K562 (cell line): Measurements from ENCODE around the gene CCDC85C. TPM values are rescaled to one million over a fixed set of nuclear protein-coding genes. Genes with fewer than 3 reads are reported as not detected.

Experiments used
- ATAC-seq: fragments of 200-7000 bp; cut with Tn5 transposase; 3 replicates; pipeline ENCODE4 v1.9.1; 2020; ENCODE audit warnings: moderate library complexity
- BruUV-seq: library from RNA; stranded (reverse); fragments of 400-500 nt; replicated peaks from 2 replicates; lab custom pipeline; 2021; lab: Mats Ljungman, UMichigan
- CTCF ChIA-PET: fragments of 300-600 bp; formaldehyde crosslinking; extraction: SDS; loops from one replicate; lab custom pipeline; 2021; ENCODE audit warnings: low intra/inter-chr PET ratio; lab: Yijun Ruan, JAX
- POLR2A ChIA-PET: fragments of 300-600, 350-650 bp; sonication (Branson Sonifier 250); formaldehyde crosslinking; extraction: SDS; loops from one replicate; lab custom pipeline; 2021; ENCODE audit warnings: antibody characterized with exemption, inconsistent platforms; lab: Yijun Ruan, JAX
- DNase-seq, 4 experiments: peaks; one replicate each; pipeline versions ENCODE4 v3.0.0 to v3.0.0-alpha.2; 2011 to 2018; ENCODE audit warnings: low spot score in 3 of 4, mixed read lengths in 3 of 4; ENCODE audit errors: extremely low read depth in 1 of 4
- FAIRE-seq: peaks from 2 replicates; lab custom pipeline; 2011; peaks lifted over from hg19 to GRCh38; lab: Jason Lieb, UNC
- H2AFZ ChIP-seq: 2 replicates; pipeline ENCODE4 v1.6.0; 2011; ENCODE audit warnings: low read depth, low read length, control low read depth, inconsistent platforms
- H3K27ac ChIP-seq: fragments of 200-600 bp; 3 replicates; pipeline ENCODE4 v1.8.0; 2011; ENCODE audit warnings: low read depth, mild to moderate bottlenecking, control low read depth, inconsistent platforms, low read length, moderate library complexity, mixed read lengths; ENCODE audit errors: extremely low read depth
- H3K27me3 ChIP-seq, 2 experiments: fragments of 300-600 bp in 1 of 2; 2 replicates in 1 of 2; 3 replicates in 1 of 2; pipeline versions ENCODE4 v1.6.0 to v1.8.0; 2011; ENCODE audit warnings: inconsistent platforms in 2 of 2, low read length in 2 of 2, mild to moderate bottlenecking in 1 of 2, mixed read lengths in 1 of 2, moderate library complexity in 1 of 2; ENCODE audit not compliant: control insufficient read depth in 2 of 2, insufficient read depth in 2 of 2
- H3K36me3 ChIP-seq: fragments of 300-600 bp; 3 replicates; pipeline ENCODE4 v1.8.0; 2011; ENCODE audit warnings: mild to moderate bottlenecking, low read length, inconsistent platforms; ENCODE audit not compliant: control insufficient read depth, insufficient read depth
- H3K4me1 ChIP-seq, 2 experiments: fragments of 200-600 bp in 1 of 2; replicated peaks in 1 of 2; 2 replicates in 1 of 2; 3 replicates in 1 of 2; pipeline versions ENCODE4 v1.5.1 to v1.8.0; 2011; ENCODE audit warnings: inconsistent platforms in 2 of 2, low read length in 2 of 2, mild to moderate bottlenecking in 1 of 2, mixed read lengths in 1 of 2, moderate library complexity in 1 of 2; ENCODE audit not compliant: control insufficient read depth in 2 of 2, insufficient read depth in 2 of 2
- H3K4me2 ChIP-seq: 2 replicates; pipeline ENCODE4 v1.6.1; 2011; ENCODE audit warnings: low read length, control low read depth, inconsistent platforms, mixed read lengths; ENCODE audit not compliant: insufficient read depth
- H3K4me3 ChIP-seq: fragments of 200-600 bp; sonication (generic), shearing (Covaris generic); 2 replicates; pipeline ENCODE4 v1.5.1; 2016; ENCODE audit warnings: control low read depth, inconsistent platforms
- H3K79me2 ChIP-seq: fragments of 200-600 bp; 3 replicates; pipeline ENCODE4 v1.8.0; 2011; ENCODE audit warnings: low read length, inconsistent platforms; ENCODE audit not compliant: control insufficient read depth, insufficient read depth
- H3K9ac ChIP-seq, 2 experiments: 2 replicates each; pipeline versions ENCODE4 v1.6.0 to v1.6.1; 2011; ENCODE audit warnings: low read depth in 2 of 2, low read length in 2 of 2, control low read depth in 1 of 2, inconsistent platforms in 1 of 2, mild to moderate bottlenecking in 1 of 2, mixed read lengths in 1 of 2; ENCODE audit not compliant: insufficient read depth in 1 of 2
- H3K9me1 ChIP-seq: one replicate; pipeline ENCODE4 v1.6.0; 2011; ENCODE audit warnings: inconsistent platforms, mild to moderate bottlenecking, low read length, moderate library complexity; ENCODE audit not compliant: control insufficient read depth, insufficient read depth
- H3K9me3 ChIP-seq: replicated peaks from 2 replicates; pipeline ENCODE4 v1.5.1; 2011; ENCODE audit warnings: low read depth, low read length, inconsistent platforms; ENCODE audit not compliant: control insufficient read depth, insufficient read depth
- H4K20me1 ChIP-seq: replicated peaks from 2 replicates; pipeline ENCODE4 v1.6.1; 2011; ENCODE audit warnings: low read length, inconsistent platforms, mixed read lengths; ENCODE audit not compliant: control insufficient read depth, insufficient read depth
- ATF3 ChIP-seq, 2 experiments: fragments of 450-650 bp in 1 of 2; sonication (generic) in 1 of 2; formaldehyde crosslinking in 1 of 2; IDR thresholded peaks in 1 of 2; conservative IDR thresholded peaks in 1 of 2; 2 replicates each; pipeline versions ENCODE4 v1.6.1 to v1.8.1; 2016 to 2023; ENCODE audit warnings: mild to moderate bottlenecking in 2 of 2, moderate library complexity in 2 of 2, inconsistent platforms in 1 of 2, missing genetic modification reagents in 1 of 2
- BRCA1 ChIP-seq, 2 experiments: fragments of 450-650 bp in 1 of 2; sonication (generic) in 1 of 2; formaldehyde crosslinking in 1 of 2; IDR thresholded peaks; 2 replicates each; pipeline versions ENCODE4 v1.5.0 to v1.6.1; 2017 to 2020; ENCODE audit warnings: mild to moderate bottlenecking in 1 of 2, missing genetic modification reagents in 1 of 2
- DEAF1 ChIP-seq: fragments of 450-650 bp; formaldehyde crosslinking; IDR thresholded peaks from 2 replicates; pipeline ENCODE4 v1.4.0; 2020; ENCODE audit warnings: mild to moderate bottlenecking, moderate library complexity
- MXI1 ChIP-seq: IDR thresholded peaks from 2 replicates; pipeline ENCODE4 v1.6.1; 2011; ENCODE audit warnings: low read depth, mild to moderate bottlenecking, improper control_type of control experiment, low read length
- NFE2 ChIP-seq: IDR thresholded peaks from 2 replicates; pipeline ENCODE4 v1.6.1; 2014; ENCODE audit warnings: antibody characterized with exemption, low read depth
- PHB2 ChIP-seq: fragments of 450-650 bp; IDR thresholded peaks from 2 replicates; pipeline ENCODE4 v1.6.1; 2017; ENCODE audit warnings: low read depth
- POLR2AphosphoS2 ChIP-seq: IDR thresholded peaks from 2 replicates; pipeline ENCODE4 v1.6.1; 2012; ENCODE audit warnings: low read length, improper control_type of control experiment
- POLR2B ChIP-seq: fragments of 450-650 bp; IDR thresholded peaks from 2 replicates; pipeline ENCODE4 v1.6.1; 2018; ENCODE audit warnings: low read depth; ENCODE audit not compliant: partially characterized antibody
- YBX1 ChIP-seq: fragments of 450-650 bp; IDR thresholded peaks from 2 replicates; pipeline ENCODE4 v1.7.1; 2016; ENCODE audit warnings: mild to moderate bottlenecking
- ZC3H4 ChIP-seq: sonication (generic); formaldehyde crosslinking; IDR thresholded peaks from 2 replicates; pipeline ENCODE4 v1.9.0; 2021; ENCODE audit warnings: missing genetic modification reagents, borderline replicate concordance
- ZNF23 ChIP-seq: fragments of 250-450 bp; sonication (Bioruptor Pico); IDR thresholded peaks from 2 replicates; pipeline ENCODE4 v1.4.0; 2020; ENCODE audit warnings: mild to moderate bottlenecking
- ZNF584 ChIP-seq: fragments of 200-800 bp; sonication (Bioruptor generic); IDR thresholded peaks from 2 replicates; pipeline ENCODE4 v1.6.1; 2016; ENCODE audit warnings: low read depth, mild to moderate bottlenecking, missing genetic modification characterization, missing compliant biosample characterization
- ZNF586 ChIP-seq: fragments of 450-650 bp; formaldehyde crosslinking; conservative IDR thresholded peaks from 2 replicates; pipeline ENCODE4 v1.4.0; 2020; ENCODE audit warnings: mild to moderate bottlenecking, moderate library complexity
- ZNF668 ChIP-seq: fragments of 250-450 bp; sonication (Bioruptor Pico); IDR thresholded peaks from 2 replicates; pipeline ENCODE4 v1.8.0; 2022; ENCODE audit warnings: mild to moderate bottlenecking, inconsistent platforms
- WGBS: fragments of 100-300 bp; shearing (Covaris generic); methylation state at CpG from one replicate; pipeline ENCODE4 v1.1.6; 2016; ENCODE audit warnings: low coverage, mixed read lengths; ENCODE audit not compliant: insufficient coverage; ENCODE audit errors: missing lambda C conversion rate; 5-methylcytosine and 5-hydroxymethylcytosine counted together
- in situ Hi-C: fragments of 300-500 bp; cut with MboI; formaldehyde crosslinking; loops from 4 replicates; pipeline ENCODE4 v1.15.0; 2018; ENCODE audit warnings: inconsistent platforms, mixed read lengths
- intact Hi-C: fragments of 100-400 bp; cut with micrococcal nuclease; formaldehyde crosslinking; loops from 2 replicates; pipeline ENCODE4 v1.14.2; 2022
- polyA plus RNA-seq, 8 experiments: library from polyadenylated mRNA; depleted of rRNA in 4 of 8; stranded (reverse) in 5 of 8; unstranded in 3 of 8; fragments of >200 nt; fragmentation: Nextera tagmentation in 2 of 8; fragmentation: Illumina TruSeq in 1 of 8; extraction: Ambion mirVana in 2 of 8; extraction: Trizol in 1 of 8; gene quantifications; 2 replicates each; pipeline versions ENCODE4 v1.2.1 to v1.2.3, GENCODE V29; 2011 to 2014; ENCODE audit warnings: inconsistent platforms in 1 of 8, missing spikeins in 1 of 8
- total RNA-seq, 7 experiments: library from RNA; depleted of rRNA in 6 of 7; stranded (reverse); fragments of >200 nt in 6 of 7; fragmentation: Illumina TruSeq in 2 of 7; extraction: Trizol in 2 of 7; gene quantifications; 2 replicates each; pipeline versions ENCODE4 v1.2.1 to v1.2.3, GENCODE V29; 2011 to 2021; ENCODE audit warnings: low replicate concordance in 1 of 7
- TF ChIP-seq, protein P1 (sequence below): sonication (generic); formaldehyde crosslinking; IDR thresholded peaks from 2 replicates; pipeline ENCODE4 v1.8.0; 2022; ENCODE audit warnings: mild to moderate bottlenecking, missing genetic modification reagents, borderline replicate concordance
- TF ChIP-seq, protein P2 (sequence below), 2 experiments: fragments of 450-650 bp in 1 of 2; sonication (generic) in 1 of 2; formaldehyde crosslinking; conservative IDR thresholded peaks; 2 replicates each; pipeline versions ENCODE4 v1.4.0 to v1.8.1; 2020 to 2022; ENCODE audit warnings: mild to moderate bottlenecking in 1 of 2, missing genetic modification reagents in 1 of 2
- TF ChIP-seq, protein P3 (sequence below): sonication (generic); formaldehyde crosslinking; IDR thresholded peaks from 2 replicates; pipeline ENCODE4 v1.8.0; 2022; ENCODE audit warnings: mild to moderate bottlenecking, missing genetic modification reagents

Gene CCDC85C
- total and polyA plus RNA-seq, 9 of the 15 experiments (the other 6 are each of a cell fraction or from before 2014, with no cell fraction given) = 0.18 to 22.0 (median 6.3) TPM

GRCh38 chr14:99599393-99599792 is 4.6 kb downstream of the CCDC85C start:
- POLR2A ChIA-PET = interaction anchor here (0.6 to 1.2 kb wide), 2 partner anchors 8 to 119 kb away, joined by 3 read pairs; partner anchors contain the start of genes CCNK and SETD3
- no peak overlapping the region for H3K4me3 ChIP-seq
- intact Hi-C loops = no loop called here
- peaks cover 19 to 24% of the 10 kb centered on the region in 2 experiments for H3K4me1 ChIP-seq
- no TSS peak for BruUV-seq
- no peak overlapping the region for H3K4me2 ChIP-seq
- no peaks in the 10 kb centered on the region for H3K27me3 ChIP-seq
- no peaks in the 10 kb centered on the region for H3K9me3 ChIP-seq
- no peak overlapping the region for H3K27ac ChIP-seq
- H3K36me3 ChIP-seq = no peaks in the 10 kb centered on the region; the same call in 2 of the 3 replicates
- peaks cover 2% of the 10 kb centered on the region for H3K9me1 ChIP-seq
- FAIRE-seq = no peak
- WGBS = 78% methylated on average over 6 of the region's 6 CpGs
- TF ChIP-seq POLR2B (no peak), ZNF584 (CRISPR knock-in tag) (no peak), ZNF23 (CRISPR knock-in tag) (no peak), POLR2AphosphoS2 (no peak), YBX1 (no peak), MXI1 (no peak), PHB2 (no peak), ATF3 (IDR thresholded peaks at IDR 0.05) (no peak), ATF3 (CRISPR knock-in tag; conservative IDR thresholded peaks at IDR 0.05) (no peak), ZNF668 (CRISPR knock-in tag) (no peak), BRCA1 (IDR thresholded peaks at IDR 0.05) (no peak), BRCA1 (CRISPR knock-in tag; IDR thresholded peaks at IDR 0.05) (no peak), NFE2 (no peak), ZC3H4 (CRISPR knock-in tag) (no peak), DEAF1 (CRISPR knock-in tag) (no peak), ZNF586 (CRISPR knock-in tag) (no peak)
- TF ChIP-seq, protein P1, sequence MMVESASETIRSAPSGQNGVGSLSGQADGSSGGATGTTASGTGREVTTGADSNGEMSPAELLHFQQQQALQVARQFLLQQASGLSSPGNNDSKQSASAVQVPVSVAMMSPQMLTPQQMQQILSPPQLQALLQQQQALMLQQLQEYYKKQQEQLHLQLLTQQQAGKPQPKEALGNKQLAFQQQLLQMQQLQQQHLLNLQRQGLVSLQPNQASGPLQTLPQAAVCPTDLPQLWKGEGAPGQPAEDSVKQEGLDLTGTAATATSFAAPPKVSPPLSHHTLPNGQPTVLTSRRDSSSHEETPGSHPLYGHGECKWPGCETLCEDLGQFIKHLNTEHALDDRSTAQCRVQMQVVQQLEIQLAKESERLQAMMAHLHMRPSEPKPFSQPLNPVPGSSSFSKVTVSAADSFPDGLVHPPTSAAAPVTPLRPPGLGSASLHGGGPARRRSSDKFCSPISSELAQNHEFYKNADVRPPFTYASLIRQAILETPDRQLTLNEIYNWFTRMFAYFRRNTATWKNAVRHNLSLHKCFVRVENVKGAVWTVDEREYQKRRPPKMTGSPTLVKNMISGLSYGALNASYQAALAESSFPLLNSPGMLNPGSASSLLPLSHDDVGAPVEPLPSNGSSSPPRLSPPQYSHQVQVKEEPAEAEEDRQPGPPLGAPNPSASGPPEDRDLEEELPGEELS (CRISPR knock-in tag) = no peak
- TF ChIP-seq, protein P2, sequence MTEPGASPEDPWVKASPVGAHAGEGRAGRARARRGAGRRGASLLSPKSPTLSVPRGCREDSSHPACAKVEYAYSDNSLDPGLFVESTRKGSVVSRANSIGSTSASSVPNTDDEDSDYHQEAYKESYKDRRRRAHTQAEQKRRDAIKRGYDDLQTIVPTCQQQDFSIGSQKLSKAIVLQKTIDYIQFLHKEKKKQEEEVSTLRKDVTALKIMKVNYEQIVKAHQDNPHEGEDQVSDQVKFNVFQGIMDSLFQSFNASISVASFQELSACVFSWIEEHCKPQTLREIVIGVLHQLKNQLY (CRISPR knock-in tag; conservative IDR thresholded peaks at IDR 0.05) = no peak
- TF ChIP-seq, protein P3, sequence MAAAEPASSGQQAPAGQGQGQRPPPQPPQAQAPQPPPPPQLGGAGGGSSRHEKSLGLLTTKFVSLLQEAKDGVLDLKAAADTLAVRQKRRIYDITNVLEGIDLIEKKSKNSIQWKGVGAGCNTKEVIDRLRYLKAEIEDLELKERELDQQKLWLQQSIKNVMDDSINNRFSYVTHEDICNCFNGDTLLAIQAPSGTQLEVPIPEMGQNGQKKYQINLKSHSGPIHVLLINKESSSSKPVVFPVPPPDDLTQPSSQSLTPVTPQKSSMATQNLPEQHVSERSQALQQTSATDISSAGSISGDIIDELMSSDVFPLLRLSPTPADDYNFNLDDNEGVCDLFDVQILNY (CRISPR knock-in tag) = no peak
- TF ChIP-seq, all 486 proteins: peak for 0
- ATAC-seq (no peak), DNase-seq (no peak)
- Histone ChIP-seq H3K9ac (no peak overlapping the region), H3K79me2 (peaks cover 46% of the 10 kb centered on the region), H4K20me1 (peaks cover 47% of the 10 kb centered on the region), H2AFZ (no peak overlapping the region)
- CTCF ChIA-PET = no interaction called here
- in situ Hi-C loops = no loop called here
